WI38 (cell line): Measurements from ENCODE around the gene ZNF460.

Experiments used
- H3K4me3 ChIP-seq: 2 replicates; pipeline ENCODE4 v1.5.1; 2011; ENCODE audit warnings: low read depth, mild to moderate bottlenecking, control low read depth, low read length
- CTCF ChIP-seq: IDR thresholded peaks from 2 replicates; pipeline ENCODE4 v1.5.1; 2012; ENCODE audit warnings: low read depth, mild to moderate bottlenecking, control low read depth, low read length

Gene ZNF460

DNA sequence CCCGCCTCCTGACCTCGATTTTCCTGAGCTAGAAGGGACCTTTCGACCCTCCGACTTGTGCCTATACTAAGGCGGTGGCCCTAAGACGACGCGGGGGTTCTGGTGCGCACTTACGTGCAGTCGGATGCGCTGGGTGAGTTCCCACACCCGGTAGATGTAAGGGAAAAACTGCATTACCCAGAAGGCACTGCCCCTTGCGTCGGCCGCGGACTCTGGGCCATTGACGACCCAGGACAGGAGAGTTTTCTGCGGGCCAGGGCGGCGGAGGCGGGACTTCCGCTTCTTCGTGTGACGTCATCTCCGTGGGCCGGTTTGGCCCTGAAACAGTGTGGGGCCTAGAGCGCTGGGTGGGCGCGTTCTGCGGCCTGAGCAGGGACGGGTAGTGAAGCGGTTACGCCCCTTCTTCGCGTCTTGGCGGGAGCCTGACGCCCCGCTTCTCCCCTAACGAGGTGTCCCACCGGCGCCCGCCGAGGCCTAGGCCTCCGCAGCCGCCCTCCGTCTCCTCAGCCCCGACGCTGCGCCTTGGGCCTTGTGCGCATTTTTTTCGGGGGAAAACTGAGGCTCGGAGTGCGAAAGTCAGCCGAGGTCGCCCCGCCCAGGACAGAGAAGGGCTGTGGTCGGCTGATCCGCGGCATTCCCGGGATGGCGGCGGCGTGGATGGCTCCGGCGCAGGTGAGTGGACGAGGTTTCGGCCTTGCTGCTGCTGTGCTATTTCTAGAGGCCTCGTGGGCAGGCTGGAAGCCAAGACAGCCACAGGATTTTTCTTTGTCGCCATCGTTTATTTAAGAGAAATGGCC, at the start of gene ZNF460:
TSS of gene ZNF460 (plus strand) at position 321 of the 797 bp plus-strand sequence. CDS start at position 643, 322 bp downstream.
- H3K4me3 ChIP-seq, result peak within 1 kb of the TSS; percentile 61

DNA sequence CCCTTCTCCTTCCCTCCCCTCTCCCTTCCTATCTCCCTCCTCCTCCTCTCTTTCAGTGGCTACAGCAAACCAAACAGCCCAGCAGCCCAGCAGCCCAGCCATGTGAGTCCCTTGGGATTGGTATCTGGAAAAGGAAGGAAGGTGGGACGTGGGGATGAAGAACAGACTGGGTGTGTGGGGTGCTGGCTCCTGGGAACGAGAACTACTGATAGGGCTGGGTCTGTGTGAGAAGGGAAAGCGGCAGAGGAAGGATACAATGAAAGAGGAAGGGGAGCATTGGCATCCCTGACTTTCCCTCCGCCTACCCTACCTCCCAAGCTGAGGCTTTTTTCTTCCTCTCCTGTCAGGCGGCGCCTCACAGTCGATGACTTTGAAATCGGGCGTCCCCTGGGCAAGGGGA, 48.6 kb upstream of the ZNF460 start:
- no peak overlapping the region for H3K4me3 ChIP-seq
- no peak for TF ChIP-seq CTCF

More for the DNA sequence above, at the start of gene ZNF460:
- no peak for TF ChIP-seq CTCF

GRCh38 chr19:57233207-57233606, 47.1 kb upstream of the ZNF460 start:
- no peak overlapping the region for H3K4me3 ChIP-seq
- no peak for TF ChIP-seq CTCF

GRCh38 chr19:57239982-57240310, 40.3 kb upstream of the ZNF460 start:
- TF ChIP-seq CTCF, result no peak
- peak overlapping the region; percentile 98 for H3K4me3 ChIP-seq

DNA sequence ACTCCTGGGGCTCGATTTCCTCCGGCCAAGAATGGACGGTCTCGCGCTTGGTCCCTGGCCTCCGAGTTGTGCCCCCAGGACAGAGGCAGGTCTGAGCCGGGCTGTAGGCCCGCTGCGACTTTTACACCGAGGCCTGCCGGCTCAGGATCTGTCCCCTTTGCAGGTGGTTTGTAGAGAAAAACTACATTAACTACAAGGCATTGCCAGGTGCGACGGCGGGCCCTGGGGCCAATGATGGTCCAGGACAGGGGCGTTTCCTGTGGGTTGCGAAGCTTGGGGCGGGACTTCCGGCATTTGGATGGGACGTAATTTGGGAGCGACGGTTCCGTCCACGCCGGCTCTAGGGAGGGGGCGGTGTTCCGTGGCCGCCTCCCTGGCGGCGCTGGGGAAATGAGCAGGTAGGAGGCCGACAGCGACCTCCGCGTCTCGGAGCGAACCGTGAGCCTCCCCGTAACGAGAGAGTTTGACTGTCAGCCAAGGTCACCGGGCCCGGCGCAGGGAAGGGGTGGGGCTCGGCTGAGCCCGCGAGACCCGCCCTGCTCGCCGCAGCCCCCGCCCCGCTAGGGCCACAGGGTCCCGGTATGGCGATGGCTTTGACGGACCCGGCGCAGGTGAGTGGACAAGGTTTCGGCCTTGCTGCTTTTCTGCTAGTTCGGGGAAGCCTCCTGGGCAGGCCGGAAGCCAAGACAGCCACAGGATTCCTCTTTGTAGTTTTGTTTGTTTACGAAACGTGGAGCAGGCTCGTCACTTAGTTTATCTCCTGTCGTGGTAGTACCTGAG, 39.8 kb upstream of the ZNF460 start, which contains the start of gene ZNF805:
TSS of gene ZNF805 (plus strand) at position 322 of the 780 bp plus-strand sequence. CDS start at position 582, 260 bp downstream.
- peak within 1 kb of the TSS; percentile 98 for H3K4me3 ChIP-seq
- no peak for TF ChIP-seq CTCF

DNA sequence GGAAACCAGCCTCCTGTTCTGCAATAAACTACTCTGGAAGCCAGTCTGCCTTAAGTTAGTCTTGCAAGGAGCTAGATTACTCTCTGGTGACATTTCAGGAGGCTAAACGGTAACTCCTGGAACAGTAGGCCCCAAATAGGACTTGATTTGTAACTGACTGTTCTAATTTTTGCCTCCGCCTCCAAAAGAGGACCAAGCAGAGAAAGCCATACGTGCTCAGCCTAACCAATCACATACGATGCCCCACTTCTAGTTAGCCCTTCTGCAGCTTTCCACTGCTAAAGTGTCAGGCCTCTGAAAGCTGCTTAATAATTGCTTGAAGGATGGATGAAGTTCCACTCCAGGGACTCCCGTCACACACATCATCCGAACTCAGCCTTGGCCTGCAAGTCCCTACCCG, 39.1 kb upstream of the ZNF460 start:
- no peak for TF ChIP-seq CTCF
- peak overlapping the region; percentile 98 for H3K4me3 ChIP-seq

DNA sequence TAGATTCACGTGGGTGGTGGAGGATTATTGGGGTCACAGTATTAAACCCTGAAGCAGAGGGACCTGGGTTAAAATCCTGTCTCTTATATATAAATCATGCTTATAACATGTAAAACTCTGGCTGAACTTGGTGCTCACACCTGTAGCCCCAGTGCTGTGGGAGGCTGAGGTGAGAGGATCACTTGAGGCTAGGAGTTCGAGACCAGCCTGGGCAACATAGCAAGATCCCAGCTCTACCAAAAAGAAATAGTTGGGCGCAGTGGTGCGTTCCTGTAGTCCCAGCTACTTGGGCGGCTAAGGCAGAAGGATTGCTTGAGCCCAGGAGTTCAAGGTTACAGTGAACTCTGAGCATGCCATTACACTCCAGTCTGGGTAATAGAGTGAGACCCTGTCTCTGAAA, 37.5 kb upstream of the ZNF460 start:
- TF ChIP-seq CTCF, result no peak
- no peak overlapping the region for H3K4me3 ChIP-seq
